ENCODE measurements around the gene CFAP45.

DNA sequence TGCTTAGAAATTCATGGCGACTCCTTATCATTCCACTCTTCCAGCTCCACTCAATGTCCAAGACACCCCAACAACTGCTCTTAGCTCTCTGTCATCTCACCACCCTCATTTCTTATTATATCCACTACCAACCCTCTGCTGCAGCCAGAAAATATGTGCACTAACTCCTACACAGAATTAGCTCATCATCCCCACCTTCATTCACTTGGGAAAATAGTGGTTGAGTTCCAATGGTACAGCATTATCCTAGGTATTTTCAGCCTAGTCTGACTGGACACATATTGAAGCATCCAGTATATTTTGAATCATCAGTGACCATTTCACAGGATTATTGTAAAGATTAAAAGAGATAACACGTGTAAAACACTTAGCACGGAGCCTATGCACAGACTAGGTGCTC, 20.8 kb downstream of the CFAP45 start:
- TF ChIP-seq CTCF (IDR thresholded peaks at IDR 0.05) (no peak), POLR2A (IDR thresholded peaks at IDR 0.05) (no peak)
